ENCODE data around the gene KIAA1217.

Gene KIAA1217

GRCh38 chr10:24451325-24451820, 242.4 kb downstream of the KIAA1217 start:
- Histone ChIP-seq H3K9me3 (ENCODE audit: control insufficient read depth in 5 of 5, low read length in 5 of 5) (no peaks in the 10 kb centered on the region), H3K36me3 (ENCODE audit: control insufficient read depth in 5 of 5, insufficient read depth in 5 of 5, low read length in 5 of 5) (no peaks in the 10 kb centered on the region), H3K4me3 (ENCODE audit: low read depth in 1 of 5, low read length in 5 of 5) (no peak overlapping the region), H3K9ac (ENCODE audit: low read length in 5 of 5) (no peak overlapping the region), H3K4me1 (ENCODE audit: control insufficient read depth in 5 of 5, insufficient read depth in 5 of 5, low read length in 5 of 5) (peaks cover 0 to 50% (median 18%) of the 10 kb centered on the region in 5 donors), H3K27ac (ENCODE audit: low read depth, low read length) (no peak overlapping the region), H3K27me3 (ENCODE audit: control insufficient read depth in 5 of 5, insufficient read depth in 4 of 5, low read length in 5 of 5) (no peaks in the 10 kb centered on the region)

- H3K4me1 ChIP-seq (ENCODE audit: control insufficient read depth in 5 of 5, insufficient read depth in 5 of 5, low read length in 5 of 5) = peaks cover 0 to 55% (median 18%) of the 10 kb centered on the region in 5 donors
- H3K9ac ChIP-seq (ENCODE audit: low read length in 5 of 5) = no peak overlapping the region
- no peak overlapping the region for H3K27ac ChIP-seq (ENCODE audit: low read depth, low read length)
- no peaks in the 10 kb centered on the region for H3K36me3 ChIP-seq (ENCODE audit: control insufficient read depth in 5 of 5, insufficient read depth in 5 of 5, low read length in 5 of 5)
- no peaks in the 10 kb centered on the region for H3K27me3 ChIP-seq (ENCODE audit: control insufficient read depth in 5 of 5, insufficient read depth in 4 of 5, low read length in 5 of 5)
- no peaks in the 10 kb centered on the region for H3K9me3 ChIP-seq (ENCODE audit: control insufficient read depth in 5 of 5, low read length in 5 of 5)
- no peak overlapping the region for H3K4me3 ChIP-seq (ENCODE audit: low read depth in 1 of 5, low read length in 5 of 5)
These were observed 243.1 kb downstream of the KIAA1217 start for GRCh38 chr10:24452030-24452429.

- H3K36me3 ChIP-seq (ENCODE audit: control insufficient read depth in 5 of 5, insufficient read depth in 5 of 5, low read length in 5 of 5) = no peaks in the 10 kb centered on the region
- no peak overlapping the region for H3K4me3 ChIP-seq (ENCODE audit: low read depth in 1 of 5, low read length in 5 of 5)
- H3K4me1 ChIP-seq (ENCODE audit: control insufficient read depth in 5 of 5, insufficient read depth in 5 of 5, low read length in 5 of 5) = peaks cover 0 to 61% (median 22%) of the 10 kb centered on the region in 5 donors
- no peak overlapping the region for H3K9ac ChIP-seq (ENCODE audit: low read length in 5 of 5)
- H3K27ac ChIP-seq (ENCODE audit: low read depth, low read length) = peak overlapping the region; percentile 28
- no peaks in the 10 kb centered on the region for H3K9me3 ChIP-seq (ENCODE audit: control insufficient read depth in 5 of 5, low read length in 5 of 5)
- no peaks in the 10 kb centered on the region for H3K27me3 ChIP-seq (ENCODE audit: control insufficient read depth in 5 of 5, insufficient read depth in 4 of 5, low read length in 5 of 5)
These were observed 244.5 kb downstream of the KIAA1217 start for GRCh38 chr10:24453404-24453830.

GRCh38 chr10:24453973-24454372, 245.0 kb downstream of the KIAA1217 start:
- no peak overlapping the region for H3K4me3 ChIP-seq (ENCODE audit: low read depth in 1 of 5, low read length in 5 of 5)
- H3K9ac ChIP-seq (ENCODE audit: low read length in 5 of 5) = no peak overlapping the region
- H3K36me3 ChIP-seq (ENCODE audit: control insufficient read depth in 5 of 5, insufficient read depth in 5 of 5, low read length in 5 of 5) = no peaks in the 10 kb centered on the region
- no peak overlapping the region for H3K27ac ChIP-seq (ENCODE audit: low read depth, low read length)
- no peaks in the 10 kb centered on the region for H3K27me3 ChIP-seq (ENCODE audit: control insufficient read depth in 5 of 5, insufficient read depth in 4 of 5, low read length in 5 of 5)
- H3K4me1 ChIP-seq (ENCODE audit: control insufficient read depth in 5 of 5, insufficient read depth in 5 of 5, low read length in 5 of 5) = peaks cover 0 to 55% (median 16%) of the 10 kb centered on the region in 5 donors
- H3K9me3 ChIP-seq (ENCODE audit: control insufficient read depth in 5 of 5, low read length in 5 of 5) = no peaks in the 10 kb centered on the region

GRCh38 chr10:24455447-24455846, 246.5 kb downstream of the KIAA1217 start:
- no peak overlapping the region for H3K4me3 ChIP-seq (ENCODE audit: low read depth in 1 of 5, low read length in 5 of 5)
- no peaks in the 10 kb centered on the region for H3K36me3 ChIP-seq (ENCODE audit: control insufficient read depth in 5 of 5, insufficient read depth in 5 of 5, low read length in 5 of 5)
- peaks cover 0 to 43% (median 9%) of the 10 kb centered on the region in 5 donors for H3K4me1 ChIP-seq (ENCODE audit: control insufficient read depth in 5 of 5, insufficient read depth in 5 of 5, low read length in 5 of 5)
- H3K9ac ChIP-seq (ENCODE audit: low read length in 5 of 5) = no peak overlapping the region
- H3K27ac ChIP-seq (ENCODE audit: low read depth, low read length) = no peak overlapping the region
- no peaks in the 10 kb centered on the region for H3K9me3 ChIP-seq (ENCODE audit: control insufficient read depth in 5 of 5, low read length in 5 of 5)
- no peaks in the 10 kb centered on the region for H3K27me3 ChIP-seq (ENCODE audit: control insufficient read depth in 5 of 5, insufficient read depth in 4 of 5, low read length in 5 of 5)

GRCh38 chr10:24456322-24456721, 247.4 kb downstream of the KIAA1217 start:
- Histone ChIP-seq H3K4me3 (ENCODE audit: low read depth in 1 of 5, low read length in 5 of 5) (no peak overlapping the region), H3K27ac (ENCODE audit: low read depth, low read length) (no peak overlapping the region), H3K36me3 (ENCODE audit: control insufficient read depth in 5 of 5, insufficient read depth in 5 of 5, low read length in 5 of 5) (no peaks in the 10 kb centered on the region), H3K9me3 (ENCODE audit: control insufficient read depth in 5 of 5, low read length in 5 of 5) (no peaks in the 10 kb centered on the region), H3K9ac (ENCODE audit: low read length in 5 of 5) (no peak overlapping the region), H3K27me3 (ENCODE audit: control insufficient read depth in 5 of 5, insufficient read depth in 4 of 5, low read length in 5 of 5) (no peaks in the 10 kb centered on the region), H3K4me1 (ENCODE audit: control insufficient read depth in 5 of 5, insufficient read depth in 5 of 5, low read length in 5 of 5) (peaks cover 0 to 37% (median 9%) of the 10 kb centered on the region in 5 donors)

GRCh38 chr10:24457661-24458318, 248.9 kb downstream of the KIAA1217 start:
- no peak overlapping the region for H3K9ac ChIP-seq (ENCODE audit: low read length in 5 of 5)
- H3K27me3 ChIP-seq (ENCODE audit: control insufficient read depth in 5 of 5, insufficient read depth in 4 of 5, low read length in 5 of 5) = no peaks in the 10 kb centered on the region
- H3K27ac ChIP-seq (ENCODE audit: low read depth, low read length) = no peak overlapping the region
- H3K4me1 ChIP-seq (ENCODE audit: control insufficient read depth in 5 of 5, insufficient read depth in 5 of 5, low read length in 5 of 5) = peaks cover 0 to 41% (median 6%) of the 10 kb centered on the region in 5 donors
- no peaks in the 10 kb centered on the region for H3K9me3 ChIP-seq (ENCODE audit: control insufficient read depth in 5 of 5, low read length in 5 of 5)
- H3K36me3 ChIP-seq (ENCODE audit: control insufficient read depth in 5 of 5, insufficient read depth in 5 of 5, low read length in 5 of 5) = peaks cover 0 to 3% (median 0%) of the 10 kb centered on the region in 5 donors
- no peak overlapping the region for H3K4me3 ChIP-seq (ENCODE audit: low read depth in 1 of 5, low read length in 5 of 5)

- Histone ChIP-seq H3K9ac (ENCODE audit: low read length in 5 of 5) (no peak overlapping the region), H3K27ac (ENCODE audit: low read depth, low read length) (no peak overlapping the region), H3K36me3 (ENCODE audit: control insufficient read depth in 5 of 5, insufficient read depth in 5 of 5, low read length in 5 of 5) (peaks cover 0 to 3% (median 0%) of the 10 kb centered on the region in 5 donors), H3K4me1 (ENCODE audit: control insufficient read depth in 5 of 5, insufficient read depth in 5 of 5, low read length in 5 of 5) (peaks cover 6 to 52% (median 16%) of the 10 kb centered on the region in 5 donors), H3K27me3 (ENCODE audit: control insufficient read depth in 5 of 5, insufficient read depth in 4 of 5, low read length in 5 of 5) (no peaks in the 10 kb centered on the region), H3K4me3 (ENCODE audit: low read depth in 1 of 5, low read length in 5 of 5) (no peak overlapping the region), H3K9me3 (ENCODE audit: control insufficient read depth in 5 of 5, low read length in 5 of 5) (no peaks in the 10 kb centered on the region)
These were observed 250.9 kb downstream of the KIAA1217 start for GRCh38 chr10:24459836-24460235.

GRCh38 chr10:24462291-24462813, 253.4 kb downstream of the KIAA1217 start:
- Histone ChIP-seq H3K36me3 (ENCODE audit: control insufficient read depth in 5 of 5, insufficient read depth in 5 of 5, low read length in 5 of 5) (peaks cover 0 to 3% (median 0%) of the 10 kb centered on the region in 5 donors), H3K4me1 (ENCODE audit: control insufficient read depth in 5 of 5, insufficient read depth in 5 of 5, low read length in 5 of 5) (peaks cover 8 to 34% (median 20%) of the 10 kb centered on the region in 5 donors), H3K9ac (ENCODE audit: low read length in 5 of 5) (no peak overlapping the region), H3K4me3 (ENCODE audit: low read depth in 1 of 5, low read length in 5 of 5) (no peak overlapping the region), H3K9me3 (ENCODE audit: control insufficient read depth in 5 of 5, low read length in 5 of 5) (no peaks in the 10 kb centered on the region), H3K27me3 (ENCODE audit: control insufficient read depth in 5 of 5, insufficient read depth in 4 of 5, low read length in 5 of 5) (peaks cover 0 to 4% (median 0%) of the 10 kb centered on the region in 5 donors), H3K27ac (ENCODE audit: low read depth, low read length) (no peak overlapping the region)

GRCh38 chr10:24462889-24463552, 254.1 kb downstream of the KIAA1217 start:
- no peaks in the 10 kb centered on the region for H3K9me3 ChIP-seq (ENCODE audit: control insufficient read depth in 5 of 5, low read length in 5 of 5)
- H3K36me3 ChIP-seq (ENCODE audit: control insufficient read depth in 5 of 5, insufficient read depth in 5 of 5, low read length in 5 of 5) = peaks cover 0 to 3% (median 0%) of the 10 kb centered on the region in 5 donors
- H3K27ac ChIP-seq (ENCODE audit: low read depth, low read length) = peak overlapping the region; percentile 61
- peaks cover 8 to 28% (median 20%) of the 10 kb centered on the region in 5 donors for H3K4me1 ChIP-seq (ENCODE audit: control insufficient read depth in 5 of 5, insufficient read depth in 5 of 5, low read length in 5 of 5)
- peaks cover 0 to 4% (median 0%) of the 10 kb centered on the region in 5 donors for H3K27me3 ChIP-seq (ENCODE audit: control insufficient read depth in 5 of 5, insufficient read depth in 4 of 5, low read length in 5 of 5)
- H3K9ac ChIP-seq (ENCODE audit: low read length in 5 of 5) = no peak overlapping the region
- H3K4me3 ChIP-seq (ENCODE audit: low read depth in 1 of 5, low read length in 5 of 5) = no peak overlapping the region
